ENCODE measurements around the gene CSNK1D. TPM values are rescaled to one million over a fixed set of nuclear protein-coding genes. Genes with fewer than 3 reads are reported as not detected.

CSNK1D gene
- total RNA-seq, 1 donor from 2014 or later, result 150 TPM

- Histone ChIP-seq H3K4me1 (peaks cover 60% of the 10 kb centered on the region), H3K36me3 (peaks cover 11% of the 10 kb centered on the region), H3K27me3 (no peaks in the 10 kb centered on the region), H3K27ac (no peak overlapping the region), H3K4me3 (no peak overlapping the region), H3K9me3 (no peaks in the 10 kb centered on the region)
- DNase-seq, result no peak
- no peak for ATAC-seq
- intact Hi-C loops (cut with DNase I), result loop anchor here (5.0 kb wide), 1 partner anchor 88 kb away; no protein-coding TSS in a partner anchor
- TF ChIP-seq, protein P1, sequence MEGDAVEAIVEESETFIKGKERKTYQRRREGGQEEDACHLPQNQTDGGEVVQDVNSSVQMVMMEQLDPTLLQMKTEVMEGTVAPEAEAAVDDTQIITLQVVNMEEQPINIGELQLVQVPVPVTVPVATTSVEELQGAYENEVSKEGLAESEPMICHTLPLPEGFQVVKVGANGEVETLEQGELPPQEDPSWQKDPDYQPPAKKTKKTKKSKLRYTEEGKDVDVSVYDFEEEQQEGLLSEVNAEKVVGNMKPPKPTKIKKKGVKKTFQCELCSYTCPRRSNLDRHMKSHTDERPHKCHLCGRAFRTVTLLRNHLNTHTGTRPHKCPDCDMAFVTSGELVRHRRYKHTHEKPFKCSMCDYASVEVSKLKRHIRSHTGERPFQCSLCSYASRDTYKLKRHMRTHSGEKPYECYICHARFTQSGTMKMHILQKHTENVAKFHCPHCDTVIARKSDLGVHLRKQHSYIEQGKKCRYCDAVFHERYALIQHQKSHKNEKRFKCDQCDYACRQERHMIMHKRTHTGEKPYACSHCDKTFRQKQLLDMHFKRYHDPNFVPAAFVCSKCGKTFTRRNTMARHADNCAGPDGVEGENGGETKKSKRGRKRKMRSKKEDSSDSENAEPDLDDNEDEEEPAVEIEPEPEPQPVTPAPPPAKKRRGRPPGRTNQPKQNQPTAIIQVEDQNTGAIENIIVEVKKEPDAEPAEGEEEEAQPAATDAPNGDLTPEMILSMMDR (IDR thresholded peaks at IDR 0.05), result no peak
These were observed 39.1 kb downstream of the CSNK1D start for GRCh38 chr17:82234211-82235055.

- Histone ChIP-seq H3K4me1 (peaks cover 48% of the 10 kb centered on the region), H3K27ac (no peak overlapping the region), H3K36me3 (peaks cover 11% of the 10 kb centered on the region), H3K4me3 (no peak overlapping the region), H3K9me3 (no peaks in the 10 kb centered on the region), H3K27me3 (no peaks in the 10 kb centered on the region)
- TF ChIP-seq, protein P1 (IDR thresholded peaks at IDR 0.05), result no peak
- ATAC-seq (no peak), DNase-seq (no peak)
- intact Hi-C loops (cut with DNase I), result no loop called here
These were observed 40.4 kb downstream of the CSNK1D start for GRCh38 chr17:82232876-82233785.

GRCh38 chr17:82232322-82232820 is 41.1 kb downstream of the CSNK1D start:
- TF ChIP-seq, protein P1 (IDR thresholded peaks at IDR 0.05), result no peak
- DNase-seq (peak; percentile 68), ATAC-seq (no peak)
- Histone ChIP-seq H3K4me3 (peak overlapping the region; percentile 73), H3K27ac (peak overlapping the region; percentile 91), H3K4me1 (peaks cover 48% of the 10 kb centered on the region), H3K9me3 (no peaks in the 10 kb centered on the region), H3K27me3 (no peaks in the 10 kb centered on the region), H3K36me3 (peaks cover 7% of the 10 kb centered on the region)
- intact Hi-C loops (cut with DNase I), result no loop called here

- peaks cover 47% of the 10 kb centered on the region for H3K4me1 ChIP-seq
- intact Hi-C loops (cut with DNase I), result no loop called here
- no peaks in the 10 kb centered on the region for H3K9me3 ChIP-seq
- TF ChIP-seq, protein P1 (IDR thresholded peaks at IDR 0.05), result no peak
- peak overlapping the region; percentile 73 for H3K4me3 ChIP-seq
- peak; percentile 94 for DNase-seq
- H3K27me3 ChIP-seq, result no peaks in the 10 kb centered on the region
- ATAC-seq, result peak; percentile 61
- peak overlapping the region; percentile 91 for H3K27ac ChIP-seq
- peaks cover under 1% of the 10 kb centered on the region for H3K36me3 ChIP-seq
These were observed 41.8 kb downstream of the CSNK1D start for GRCh38 chr17:82231562-82232321.

- H3K27me3 ChIP-seq, result no peaks in the 10 kb centered on the region
- intact Hi-C loops (cut with DNase I), result no loop called here
- TF ChIP-seq, protein P1 (IDR thresholded peaks at IDR 0.05), result no peak
- H3K27ac ChIP-seq, result peak overlapping the region; percentile 91
- H3K4me3 ChIP-seq, result peak overlapping the region; percentile 73
- no peaks in the 10 kb centered on the region for H3K9me3 ChIP-seq
- H3K4me1 ChIP-seq, result peaks cover 42% of the 10 kb centered on the region
- peak; percentile 34 for ATAC-seq
- H3K36me3 ChIP-seq, result no peaks in the 10 kb centered on the region
- no peak for DNase-seq
These were observed 42.3 kb downstream of the CSNK1D start for GRCh38 chr17:82231312-82231561.
